ENCODE results near the gene KRT26. TPM values are rescaled to one million over a fixed set of nuclear protein-coding genes. Genes with fewer than 3 reads are reported as not detected.
"Not testable (repeated sequence)": the region's sequence is repeated elsewhere in the genome, so short reads cannot be mapped to it uniquely, and the experiment has no call there.

KRT26 gene
- total and polyA plus RNA-seq, 9 donors, result not detected

- no peak for DNase-seq
- TF ChIP-seq POLR2A (IDR thresholded peaks at IDR 0.05) (no peak), EP300 (IDR thresholded peaks at IDR 0.05) (no peak), CTCF (IDR thresholded peaks at IDR 0.05) (no peak)
- no peaks in the 10 kb centered on the region for H3K4me1 ChIP-seq (ENCODE audit: insufficient read depth)
- H3K36me3 ChIP-seq, result no peaks in the 10 kb centered on the region
- no peaks in the 10 kb centered on the region for H3K27me3 ChIP-seq
- no peak overlapping the region for H3K27ac ChIP-seq
- intact Hi-C loops (cut with DNase I), result no loop called here
- H3K4me3 ChIP-seq, result no peak overlapping the region
- no peaks in the 10 kb centered on the region for H3K9me3 ChIP-seq
- 59 to 77% (median 64%) methylated on average over 6 of the region's 6 CpGs for WGBS, 3 donors
Measured at GRCh38 chr17:40750391-40750790, 21.6 kb downstream of the KRT26 start.

GRCh38 chr17:40748666-40749065 is 23.3 kb downstream of the KRT26 start:
- not testable (repeated sequence) for H3K4me3 ChIP-seq

GRCh38 chr17:40738553-40738952 is 33.4 kb downstream of the KRT26 start:
- H3K27me3 ChIP-seq, result no peaks in the 10 kb centered on the region
- no peak overlapping the region for H3K27ac ChIP-seq
- no peak for DNase-seq
- no peak overlapping the region for H3K4me3 ChIP-seq
- H3K9me3 ChIP-seq, result no peaks in the 10 kb centered on the region
- intact Hi-C loops (cut with DNase I), result no loop called here
- WGBS, 3 donors, result 62 to 75% (median 63%) methylated on average over 4 of the region's 4 CpGs
- no peaks in the 10 kb centered on the region for H3K4me1 ChIP-seq (ENCODE audit: insufficient read depth)
- H3K36me3 ChIP-seq, result no peaks in the 10 kb centered on the region
- TF ChIP-seq POLR2A (IDR thresholded peaks at IDR 0.05) (no peak), EP300 (IDR thresholded peaks at IDR 0.05) (no peak), CTCF (IDR thresholded peaks at IDR 0.05) (no peak)

More at GRCh38 chr17:40748666-40749065, 23.3 kb downstream of the KRT26 start:
- H3K4me1 ChIP-seq (ENCODE audit: insufficient read depth); H3K9me3 ChIP-seq; H3K27me3 ChIP-seq; H3K36me3 ChIP-seq; DNase-seq; H3K27ac ChIP-seq; intact Hi-C loops (cut with DNase I): not testable (repeated sequence)
- WGBS, 3 donors, result 61 to 75% (median 66%) methylated on average over 1 of the region's 1 CpG

GRCh38 chr17:40735016-40735415 is 37.0 kb downstream of the KRT26 start:
- Histone ChIP-seq H3K9me3 (no peaks in the 10 kb centered on the region), H3K4me3 (no peak overlapping the region), H3K4me1 (ENCODE audit: insufficient read depth) (no peaks in the 10 kb centered on the region), H3K27ac (no peak overlapping the region), H3K27me3 (no peaks in the 10 kb centered on the region), H3K36me3 (no peaks in the 10 kb centered on the region)
- intact Hi-C loops (cut with DNase I), result no loop called here
- TF ChIP-seq EP300 (IDR thresholded peaks at IDR 0.05) (no peak), CTCF (IDR thresholded peaks at IDR 0.05) (no peak), POLR2A (IDR thresholded peaks at IDR 0.05) (no peak)
- no peak for DNase-seq
- 87 to 92% (median 90%) methylated on average over 1 of the region's 1 CpG for WGBS, 3 donors

- H3K27me3 ChIP-seq, result no peaks in the 10 kb centered on the region
- H3K4me1 ChIP-seq (ENCODE audit: insufficient read depth), result no peaks in the 10 kb centered on the region
- no peak overlapping the region for H3K27ac ChIP-seq
- DNase-seq, result no peak
- no peak overlapping the region for H3K4me3 ChIP-seq
- TF ChIP-seq POLR2A (IDR thresholded peaks at IDR 0.05) (no peak), EP300 (IDR thresholded peaks at IDR 0.05) (no peak), CTCF (IDR thresholded peaks at IDR 0.05) (no peak)
- no peaks in the 10 kb centered on the region for H3K9me3 ChIP-seq
- WGBS, 3 donors, result 82 to 87% (median 84%) methylated on average over 6 of the region's 6 CpGs
- intact Hi-C loops (cut with DNase I), result no loop called here
- no peaks in the 10 kb centered on the region for H3K36me3 ChIP-seq
Measured at GRCh38 chr17:40734018-40734417, 38.0 kb downstream of the KRT26 start.

All from ovary (tissue), 9 donors.